Breast epithelium (tissue), 3 donors: Measurements from ENCODE around the gene DUSP16.
A peak's percentile ranks its signal among the peaks of the same experiment; 100 is the strongest.

Source experiments
- CTCF ChIP-seq, 3 donors: fragments of 450-650 bp; IDR thresholded peaks; one replicate each; pipeline ENCODE4 v1.5.1; 2016 to 2017; ENCODE audit warnings: antibody characterized with exemption in 3 of 3, mild to moderate bottlenecking in 3 of 3, moderate library complexity in 3 of 3
- POLR2A ChIP-seq: fragments of 450-650 bp; IDR thresholded peaks from one replicate; pipeline ENCODE4 v1.6.1; 2016; ENCODE audit warnings: antibody characterized with exemption, mild to moderate bottlenecking, moderate library complexity
- POLR2AphosphoS5 ChIP-seq, 3 donors: sonication (generic); formaldehyde crosslinking; IDR thresholded peaks; one replicate each; pipeline ENCODE4 v1.6.1; 2017; ENCODE audit warnings: antibody characterized with exemption in 3 of 3

- peak in 2 of 3 donors; percentile 53 to 57 for TF ChIP-seq POLR2AphosphoS5 (IDR thresholded peaks at IDR 0.05)
- no peak for TF ChIP-seq CTCF (IDR thresholded peaks at IDR 0.05)
- no peak for TF ChIP-seq POLR2A
Observed at GRCh38 chr12:12561371-12562015, 1.2 kb downstream of the DUSP16 start.
